Stimulated activated CD8-positive, alpha-beta memory T cell treated with anti-CD3 and anti-CD28 coated beads, Interleukin-4, amount 100 ng/mL, for 24 hours (primary cell): ENCODE data around the gene RUVBL2.
"Not testable (repeated sequence)": the region's sequence is repeated elsewhere in the genome, so short reads cannot be mapped to it uniquely, and the experiment has no call there.

Source experiments
- DNase-seq: peaks from one replicate; pipeline ENCODE4 v3.0.0-alpha.2; 2020; ENCODE audit warnings: low read depth

The RUVBL2 gene

GRCh38 chr19:49049834-49050233 is 56.1 kb downstream of the RUVBL2 start:
- DNase-seq, result not testable (repeated sequence)

GRCh38 chr19:49050376-49051033 is 56.8 kb downstream of the RUVBL2 start:
- DNase-seq, result not testable (repeated sequence)

GRCh38 chr19:49056101-49056901 is 62.6 kb downstream of the RUVBL2 start:
- DNase-seq, result peak; percentile 38

- DNase-seq, result not testable (repeated sequence)
These were observed 63.4 kb downstream of the RUVBL2 start for GRCh38 chr19:49056902-49057596.

- no peak for DNase-seq
These were observed 64.0 kb downstream of the RUVBL2 start, which contains the start of gene CGB7 for GRCh38 chr19:49057636-49058234. Gene CGB7 (minus strand): TSS chr19:49057749. CDS start chr19:49055375, 2,374 bp downstream.

- no peak for DNase-seq
These were observed 64.9 kb downstream of the RUVBL2 start for GRCh38 chr19:49058562-49058961.

- DNase-seq, result no peak
These were observed 65.4 kb downstream of the RUVBL2 start for GRCh38 chr19:49059053-49059452.

- no peak for DNase-seq
These were observed 67.3 kb downstream of the RUVBL2 start for GRCh38 chr19:49061000-49061399.

- no peak for DNase-seq
These were observed 67.8 kb downstream of the RUVBL2 start for GRCh38 chr19:49061445-49061844.

- DNase-seq, result no peak
These were observed 70.4 kb downstream of the RUVBL2 start for GRCh38 chr19:49064029-49064629.

- no peak for DNase-seq
These were observed 71.3 kb downstream of the RUVBL2 start, which contains the start of gene NTF4 for GRCh38 chr19:49064768-49065611. Gene NTF4 (minus strand): TSS chr19:49064818. CDS start chr19:49061997, 2,821 bp downstream.
